Gastrocnemius medialis (tissue), 4 donors: ENCODE measurements around the gene OFD1. TPM values are rescaled to one million over a fixed set of nuclear protein-coding genes. Genes with fewer than 3 reads are reported as not detected.

Experiments used
- ATAC-seq, 2 donors: fragments of 150-250 bp; one replicate each; pipeline ENCODE4 v1.9.1; 2016
- DNase-seq, 2 donors: peaks; one replicate each; pipeline ENCODE4 v3.0.0-alpha.2; 2019
- H3K27ac ChIP-seq, 4 donors: fragments of 200-600 bp; sonication (generic); 1 replicate in 1 of 4; 2 replicates in 3 of 4; pipeline ENCODE4 v1.5.1; 2016 to 2018; ENCODE audit warnings: mild to moderate bottlenecking in 2 of 4, moderate library complexity in 1 of 4
- H3K27me3 ChIP-seq, 3 donors: fragments of 200-600 bp; sonication (generic) in 2 of 3; 1 replicate in 1 of 3; 2 replicates in 2 of 3; pipeline versions ENCODE4 v1.5.1 to v1.6.0; 2016 to 2019; ENCODE audit warnings: mild to moderate bottlenecking in 1 of 3, moderate library complexity in 1 of 3
- H3K36me3 ChIP-seq, 2 donors: fragments of 200-600 bp; sonication (generic) in 1 of 2; one replicate each; pipeline ENCODE4 v1.5.1; 2017 to 2018
- H3K4me1 ChIP-seq, 2 donors: fragments of 200-600 bp; sonication (generic) in 1 of 2; one replicate each; pipeline ENCODE4 v1.5.1; 2016 to 2017; ENCODE audit warnings: mild to moderate bottlenecking in 2 of 2
- H3K4me3 ChIP-seq, 4 donors: fragments of 200-600 bp; sonication (generic) in 3 of 4; 1 replicate in 1 of 4; 2 replicates in 3 of 4; pipeline ENCODE4 v1.5.1; 2016 to 2019; ENCODE audit warnings: mild to moderate bottlenecking in 2 of 4
- H3K9me3 ChIP-seq, 3 donors: fragments of 200-600 bp; sonication (generic) in 2 of 3; 1 replicate in 1 of 3; 2 replicates in 2 of 3; pipeline ENCODE4 v1.5.1; 2016 to 2019
- CTCF ChIP-seq, 5 experiments: fragments of 450-650 bp in 3 of 5; fragments of 200-600 bp in 2 of 5; sonication (generic) in 2 of 5; IDR thresholded peaks in 4 of 5; conservative IDR thresholded peaks in 1 of 5; 1 replicate in 4 of 5; 2 replicates in 1 of 5; pipeline ENCODE4 v1.5.1; 2016 to 2019; ENCODE audit warnings: antibody characterized with exemption in 5 of 5, mild to moderate bottlenecking in 3 of 5, moderate library complexity in 3 of 5
- POLR2A ChIP-seq, 2 donors: fragments of 450-650 bp; IDR thresholded peaks; one replicate each; pipeline ENCODE4 v1.6.1; 2017; ENCODE audit warnings: antibody characterized with exemption in 2 of 2, mild to moderate bottlenecking in 2 of 2, moderate library complexity in 2 of 2
- in situ Hi-C, 4 donors: fragments of 200-750 bp; cut with MboI; loops; one replicate each; pipeline versions ENCODE4 v1.15.0 to v1.8.0; 2017; ENCODE audit warnings: low sequenced_read_pairs in 4 of 4
- intact Hi-C: fragments of 100-400 bp; cut with DNase I; formaldehyde crosslinking; loops from one replicate; pipeline ENCODE4 v1.15.1; 2023; ENCODE audit warnings: low total_unique reads
- total RNA-seq, 4 donors: library from RNA; depleted of rRNA; stranded (reverse); fragments of >200 nt; gene quantifications; one replicate each; pipeline versions ENCODE4 v1.1.0 to v1.2.3, GENCODE V29; 2016

Gene OFD1
- total RNA-seq, 4 donors from 2014 or later = 2.8 to 8.0 (median 7.0) TPM

DNA sequence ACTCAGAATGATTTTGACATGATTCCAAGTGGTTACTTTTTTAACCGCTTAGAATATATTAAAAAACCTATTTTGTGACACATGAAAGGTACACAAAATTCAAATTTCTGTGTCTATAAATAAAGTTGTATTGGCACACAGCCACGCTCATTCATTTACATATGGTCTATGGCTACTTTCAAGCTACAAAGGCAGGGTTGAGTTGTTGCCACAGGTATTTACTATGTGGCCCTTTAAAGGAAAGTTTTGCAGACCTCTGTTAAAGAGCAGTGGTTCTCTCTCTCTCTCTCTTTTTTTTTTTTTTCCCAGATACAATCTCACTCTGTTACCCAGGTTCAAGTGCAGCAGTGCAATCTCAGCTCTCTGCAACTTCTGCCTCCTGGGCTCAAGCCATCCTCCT lies 59.3 kb downstream of the OFD1 start:
- DNase-seq (no peak), ATAC-seq (no peak)
- no peak for TF ChIP-seq CTCF (IDR thresholded peaks at IDR 0.05 in 4 of 5, conservative IDR thresholded peaks at IDR 0.05 in 1 of 5)
- no peak for TF ChIP-seq POLR2A (IDR thresholded peaks at IDR 0.05)
- in situ Hi-C loops = no loop called here
- H3K9me3 ChIP-seq = no peaks in the 10 kb centered on the region
- no peaks in the 10 kb centered on the region for H3K4me1 ChIP-seq
- H3K27me3 ChIP-seq = no peaks in the 10 kb centered on the region
- no peak overlapping the region for H3K27ac ChIP-seq
- H3K4me3 ChIP-seq = no peak overlapping the region
- intact Hi-C loops = no loop called here
- H3K36me3 ChIP-seq = no peaks in the 10 kb centered on the region

- Histone ChIP-seq H3K4me1 (no peaks in the 10 kb centered on the region), H3K4me3 (no peak overlapping the region), H3K9me3 (no peaks in the 10 kb centered on the region), H3K27ac (no peak overlapping the region), H3K36me3 (no peaks in the 10 kb centered on the region), H3K27me3 (no peaks in the 10 kb centered on the region)
- no peak for TF ChIP-seq CTCF (IDR thresholded peaks at IDR 0.05 in 4 of 5, conservative IDR thresholded peaks at IDR 0.05 in 1 of 5)
- no peak for TF ChIP-seq POLR2A (IDR thresholded peaks at IDR 0.05)
- intact Hi-C loops = no loop called here
- no peak for DNase-seq
- ATAC-seq = no peak
- in situ Hi-C loops = no loop called here
These were observed 59.9 kb downstream of the OFD1 start for GRCh38 chrX:13794417-13794816.

DNA sequence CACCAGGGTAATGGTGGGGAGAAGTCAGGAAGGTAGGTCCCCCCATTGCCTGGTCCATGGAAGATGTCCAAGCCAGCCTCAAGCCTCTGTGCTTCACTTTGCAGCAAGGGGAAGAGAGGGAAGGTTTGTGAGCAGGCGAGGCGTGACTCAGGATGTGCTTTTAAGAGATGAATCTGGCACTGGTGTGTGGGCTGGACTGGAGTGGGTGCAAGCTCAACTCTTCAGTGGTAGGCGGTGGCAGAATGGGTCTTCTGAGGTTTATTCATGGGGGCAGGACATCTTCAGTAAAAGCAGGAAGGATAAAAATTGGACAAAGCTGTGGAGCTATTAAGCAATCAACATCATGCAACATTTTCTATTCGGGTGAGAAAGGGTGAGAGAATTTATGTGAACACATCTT lies 63.0 kb downstream of the OFD1 start:
- ATAC-seq = no peak
- H3K9me3 ChIP-seq = no peaks in the 10 kb centered on the region
- no peak for TF ChIP-seq POLR2A (IDR thresholded peaks at IDR 0.05)
- TF ChIP-seq CTCF (IDR thresholded peaks at IDR 0.05 in 4 of 5, conservative IDR thresholded peaks at IDR 0.05 in 1 of 5) = no peak
- in situ Hi-C loops = no loop called here
- no peaks in the 10 kb centered on the region for H3K36me3 ChIP-seq
- intact Hi-C loops = no loop called here
- no peak overlapping the region for H3K4me3 ChIP-seq
- H3K27me3 ChIP-seq = no peaks in the 10 kb centered on the region
- H3K4me1 ChIP-seq = no peaks in the 10 kb centered on the region
- H3K27ac ChIP-seq = no peak overlapping the region
- no peak for DNase-seq

DNA sequence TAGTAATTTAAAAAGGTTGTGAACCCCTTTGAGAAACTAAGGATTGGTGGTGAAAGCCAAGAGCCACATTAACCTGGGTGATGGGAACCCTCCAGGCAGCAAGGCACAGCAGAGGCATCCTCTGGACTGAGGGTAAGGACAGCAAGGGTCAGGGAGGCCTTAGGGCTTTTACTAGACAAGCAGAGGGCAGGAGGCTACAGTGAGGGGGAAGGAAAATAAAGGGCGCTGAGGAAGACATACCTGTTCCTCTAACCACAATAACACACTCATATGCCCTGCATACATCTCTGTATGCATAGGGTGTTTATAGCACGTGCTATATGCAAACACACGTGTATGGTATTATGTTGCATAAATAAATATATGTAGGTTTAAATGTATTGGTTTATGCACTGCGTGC lies 63.6 kb downstream of the OFD1 start:
- ATAC-seq (no peak), DNase-seq (no peak)
- Histone ChIP-seq H3K27me3 (no peaks in the 10 kb centered on the region), H3K4me1 (no peaks in the 10 kb centered on the region), H3K9me3 (no peaks in the 10 kb centered on the region), H3K27ac (no peak overlapping the region), H3K36me3 (no peaks in the 10 kb centered on the region), H3K4me3 (no peak overlapping the region)
- intact Hi-C loops (no loop called here), in situ Hi-C loops (no loop called here)
- no peak for TF ChIP-seq POLR2A (IDR thresholded peaks at IDR 0.05)
- no peak for TF ChIP-seq CTCF (IDR thresholded peaks at IDR 0.05 in 4 of 5, conservative IDR thresholded peaks at IDR 0.05 in 1 of 5)

- in situ Hi-C loops = no loop called here
- H3K36me3 ChIP-seq = no peaks in the 10 kb centered on the region
- no peaks in the 10 kb centered on the region for H3K9me3 ChIP-seq
- intact Hi-C loops = no loop called here
- DNase-seq (no peak), ATAC-seq (no peak)
- H3K4me1 ChIP-seq = no peaks in the 10 kb centered on the region
- TF ChIP-seq POLR2A (IDR thresholded peaks at IDR 0.05) (no peak), CTCF (IDR thresholded peaks at IDR 0.05 in 4 of 5, conservative IDR thresholded peaks at IDR 0.05 in 1 of 5) (no peak)
- no peaks in the 10 kb centered on the region for H3K27me3 ChIP-seq
- no peak overlapping the region for H3K4me3 ChIP-seq
- H3K27ac ChIP-seq = no peak overlapping the region
These were observed 68.6 kb downstream of the OFD1 start for GRCh38 chrX:13803116-13803515.
